ENCODE results near the gene JOSD2.
"Not testable (repeated sequence)": the region's sequence is repeated elsewhere in the genome, so short reads cannot be mapped to it uniquely, and the experiment has no call there.

The JOSD2 gene

GRCh38 chr19:50537306-50537685 lies 26.3 kb upstream of the JOSD2 start:
- H3K4me1 ChIP-seq (ENCODE audit: control insufficient read depth, insufficient read depth, low read length), result peaks cover 3% of the 10 kb centered on the region
- H3K9ac ChIP-seq (ENCODE audit: low read depth, low read length), result no peak overlapping the region
- no peak overlapping the region for H3K4me3 ChIP-seq (ENCODE audit: low read depth, low read length)
- H3K36me3 ChIP-seq (ENCODE audit: control insufficient read depth, insufficient read depth, low read length), result no peaks in the 10 kb centered on the region
- H3K27me3 ChIP-seq (ENCODE audit: control insufficient read depth, insufficient read depth, low read length), result no peaks in the 10 kb centered on the region
- no peaks in the 10 kb centered on the region for H3K9me3 ChIP-seq (ENCODE audit: control insufficient read depth, insufficient read depth, low read length)

GRCh38 chr19:50536662-50537305 lies 25.8 kb upstream of the JOSD2 start:
- no peak overlapping the region for H3K4me3 ChIP-seq (ENCODE audit: low read depth, low read length)
- H3K4me1 ChIP-seq (ENCODE audit: control insufficient read depth, insufficient read depth, low read length), result peaks cover under 1% of the 10 kb centered on the region
- H3K27me3 ChIP-seq (ENCODE audit: control insufficient read depth, insufficient read depth, low read length), result no peaks in the 10 kb centered on the region
- no peak overlapping the region for H3K9ac ChIP-seq (ENCODE audit: low read depth, low read length)
- no peaks in the 10 kb centered on the region for H3K36me3 ChIP-seq (ENCODE audit: control insufficient read depth, insufficient read depth, low read length)
- no peaks in the 10 kb centered on the region for H3K9me3 ChIP-seq (ENCODE audit: control insufficient read depth, insufficient read depth, low read length)

- peaks cover 3% of the 10 kb centered on the region for H3K4me1 ChIP-seq (ENCODE audit: control insufficient read depth, insufficient read depth, low read length)
- no peak overlapping the region for H3K4me3 ChIP-seq (ENCODE audit: low read depth, low read length)
- H3K9ac ChIP-seq (ENCODE audit: low read depth, low read length), result no peak overlapping the region
- no peaks in the 10 kb centered on the region for H3K9me3 ChIP-seq (ENCODE audit: control insufficient read depth, insufficient read depth, low read length)
- no peaks in the 10 kb centered on the region for H3K27me3 ChIP-seq (ENCODE audit: control insufficient read depth, insufficient read depth, low read length)
- H3K36me3 ChIP-seq (ENCODE audit: control insufficient read depth, insufficient read depth, low read length), result no peaks in the 10 kb centered on the region
Observed at GRCh38 chr19:50535672-50536187, 24.7 kb upstream of the JOSD2 start.

GRCh38 chr19:50534478-50534877 lies 23.5 kb upstream of the JOSD2 start:
- Histone ChIP-seq H3K27me3 (ENCODE audit: control insufficient read depth, insufficient read depth, low read length) (no peaks in the 10 kb centered on the region), H3K9ac (ENCODE audit: low read depth, low read length) (no peak overlapping the region), H3K36me3 (ENCODE audit: control insufficient read depth, insufficient read depth, low read length) (no peaks in the 10 kb centered on the region), H3K9me3 (ENCODE audit: control insufficient read depth, insufficient read depth, low read length) (no peaks in the 10 kb centered on the region), H3K4me1 (ENCODE audit: control insufficient read depth, insufficient read depth, low read length) (peaks cover 3% of the 10 kb centered on the region), H3K4me3 (ENCODE audit: low read depth, low read length) (no peak overlapping the region)

GRCh38 chr19:50532952-50533351 lies 22.0 kb upstream of the JOSD2 start:
- H3K36me3 ChIP-seq (ENCODE audit: control insufficient read depth, insufficient read depth, low read length), result no peaks in the 10 kb centered on the region
- no peak overlapping the region for H3K9ac ChIP-seq (ENCODE audit: low read depth, low read length)
- H3K4me1 ChIP-seq (ENCODE audit: control insufficient read depth, insufficient read depth, low read length), result peaks cover 3% of the 10 kb centered on the region
- no peaks in the 10 kb centered on the region for H3K27me3 ChIP-seq (ENCODE audit: control insufficient read depth, insufficient read depth, low read length)
- H3K4me3 ChIP-seq (ENCODE audit: low read depth, low read length), result no peak overlapping the region
- H3K9me3 ChIP-seq (ENCODE audit: control insufficient read depth, insufficient read depth, low read length), result no peaks in the 10 kb centered on the region

GRCh38 chr19:50531171-50531612 lies 20.2 kb upstream of the JOSD2 start:
- Histone ChIP-seq H3K9me3 (ENCODE audit: control insufficient read depth, insufficient read depth, low read length) (no peaks in the 10 kb centered on the region), H3K4me1 (ENCODE audit: control insufficient read depth, insufficient read depth, low read length) (peaks cover 3% of the 10 kb centered on the region), H3K9ac (ENCODE audit: low read depth, low read length) (no peak overlapping the region), H3K36me3 (ENCODE audit: control insufficient read depth, insufficient read depth, low read length) (peaks cover 2% of the 10 kb centered on the region), H3K27me3 (ENCODE audit: control insufficient read depth, insufficient read depth, low read length) (no peaks in the 10 kb centered on the region), H3K4me3 (ENCODE audit: low read depth, low read length) (peak overlapping the region; percentile 4)

- not testable (repeated sequence) for H3K36me3 ChIP-seq (ENCODE audit: control insufficient read depth, insufficient read depth, low read length); H3K9ac ChIP-seq (ENCODE audit: low read depth, low read length); H3K4me1 ChIP-seq (ENCODE audit: control insufficient read depth, insufficient read depth, low read length); H3K4me3 ChIP-seq (ENCODE audit: low read depth, low read length); H3K9me3 ChIP-seq (ENCODE audit: control insufficient read depth, insufficient read depth, low read length); H3K27me3 ChIP-seq (ENCODE audit: control insufficient read depth, insufficient read depth, low read length)
Observed at GRCh38 chr19:50528052-50528451, 17.1 kb upstream of the JOSD2 start.

GRCh38 chr19:50522881-50523280 lies 11.9 kb upstream of the JOSD2 start:
- Histone ChIP-seq H3K4me3 (ENCODE audit: low read depth, low read length) (no peak overlapping the region), H3K9ac (ENCODE audit: low read depth, low read length) (no peak overlapping the region), H3K27me3 (ENCODE audit: control insufficient read depth, insufficient read depth, low read length) (no peaks in the 10 kb centered on the region), H3K9me3 (ENCODE audit: control insufficient read depth, insufficient read depth, low read length) (no peaks in the 10 kb centered on the region), H3K36me3 (ENCODE audit: control insufficient read depth, insufficient read depth, low read length) (peaks cover 10% of the 10 kb centered on the region), H3K4me1 (ENCODE audit: control insufficient read depth, insufficient read depth, low read length) (no peaks in the 10 kb centered on the region)

GRCh38 chr19:50520822-50521465 lies 10.0 kb upstream of the JOSD2 start:
- Histone ChIP-seq H3K27me3 (ENCODE audit: control insufficient read depth, insufficient read depth, low read length) (no peaks in the 10 kb centered on the region), H3K36me3 (ENCODE audit: control insufficient read depth, insufficient read depth, low read length) (peaks cover 10% of the 10 kb centered on the region), H3K9ac (ENCODE audit: low read depth, low read length) (no peak overlapping the region), H3K4me3 (ENCODE audit: low read depth, low read length) (no peak overlapping the region), H3K4me1 (ENCODE audit: control insufficient read depth, insufficient read depth, low read length) (no peaks in the 10 kb centered on the region), H3K9me3 (ENCODE audit: control insufficient read depth, insufficient read depth, low read length) (no peaks in the 10 kb centered on the region)

GRCh38 chr19:50519006-50519575 lies 8.1 kb upstream of the JOSD2 start:
- Histone ChIP-seq H3K9me3 (ENCODE audit: control insufficient read depth, insufficient read depth, low read length) (no peaks in the 10 kb centered on the region), H3K27me3 (ENCODE audit: control insufficient read depth, insufficient read depth, low read length) (peaks cover 4% of the 10 kb centered on the region), H3K36me3 (ENCODE audit: control insufficient read depth, insufficient read depth, low read length) (peaks cover 10% of the 10 kb centered on the region), H3K4me1 (ENCODE audit: control insufficient read depth, insufficient read depth, low read length) (no peaks in the 10 kb centered on the region), H3K4me3 (ENCODE audit: low read depth, low read length) (no peak overlapping the region), H3K9ac (ENCODE audit: low read depth, low read length) (no peak overlapping the region)

- no peaks in the 10 kb centered on the region for H3K9me3 ChIP-seq (ENCODE audit: control insufficient read depth, insufficient read depth, low read length)
- H3K27me3 ChIP-seq (ENCODE audit: control insufficient read depth, insufficient read depth, low read length), result peaks cover 4% of the 10 kb centered on the region
- no peak overlapping the region for H3K9ac ChIP-seq (ENCODE audit: low read depth, low read length)
- H3K4me1 ChIP-seq (ENCODE audit: control insufficient read depth, insufficient read depth, low read length), result no peaks in the 10 kb centered on the region
- peaks cover 10% of the 10 kb centered on the region for H3K36me3 ChIP-seq (ENCODE audit: control insufficient read depth, insufficient read depth, low read length)
- H3K4me3 ChIP-seq (ENCODE audit: low read depth, low read length), result no peak overlapping the region
Observed at GRCh38 chr19:50518091-50519005, 7.4 kb upstream of the JOSD2 start.
